ENCODE measurements around the gene PEX5. TPM values are rescaled to one million over a fixed set of nuclear protein-coding genes. Genes with fewer than 3 reads are reported as not detected.

PEX5 gene
- polyA plus RNA-seq, 1 donor (not counting 4 experiments of a cell fraction or from before 2014, with no cell fraction given), result 14.4 TPM

GRCh38 chr12:7171854-7172253 lies 17.6 kb upstream of the PEX5 start:
- Histone ChIP-seq H2AFZ (ENCODE audit: control insufficient read depth, low read length) (no peak overlapping the region), H3K9me3 (ENCODE audit: control insufficient read depth, low read depth, low read length) (peaks cover 4% of the 10 kb centered on the region), H4K20me1 (ENCODE audit: control insufficient read depth, extremely low read depth, insufficient read depth, low read length) (no peaks in the 10 kb centered on the region), H3K9me1 (ENCODE audit: control insufficient read depth, extremely low read depth, insufficient read depth, low read length) (no peaks in the 10 kb centered on the region), H3K4me1 (ENCODE audit: control insufficient read depth, extremely low read depth, insufficient read depth, low read length) (peaks cover 4% of the 10 kb centered on the region), H3K9ac (ENCODE audit: control insufficient read depth, extremely low read depth, insufficient read depth, low read length) (no peak overlapping the region), H3K79me2 (ENCODE audit: control insufficient read depth, insufficient read depth, low read length) (no peaks in the 10 kb centered on the region), H3K27me3 (ENCODE audit: control insufficient read depth, extremely low read depth, insufficient read depth, low read length) (no peaks in the 10 kb centered on the region), H3K27ac (ENCODE audit: control insufficient read depth, insufficient read depth, low read length) (no peak overlapping the region), H3K36me3 (ENCODE audit: control insufficient read depth in 2 of 2, extremely low read depth in 1 of 2, insufficient read depth in 2 of 2, low read length in 2 of 2) (no peaks in the 10 kb centered on the region), H3K4me3 (ENCODE audit: control insufficient read depth in 2 of 3, extremely low read depth in 1 of 3, insufficient read depth in 2 of 3, low read depth in 1 of 3, low read length in 3 of 3) (no peak overlapping the region), H3K4me2 (ENCODE audit: control insufficient read depth, extremely low read depth, insufficient read depth, low read depth, low read length) (no peak overlapping the region)
- TF ChIP-seq EZH2 (IDR thresholded peaks at IDR 0.05; ENCODE audit: low read length) (no peak), CTCF (optimal IDR thresholded peaks at IDR 0.05 in 1 of 3, IDR thresholded peaks at IDR 0.05 in 1 of 3, conservative IDR thresholded peaks at IDR 0.05 in 1 of 3; ENCODE audit: extremely low read depth in 1 of 3, insufficient read depth in 2 of 3, low read length in 3 of 3) (no peak)
- DNase-seq (ENCODE audit: low read depth, low spot score), result no peak
- no peak for FAIRE-seq
- dilution Hi-C loops (cut with MboI; ENCODE audit: extremely low pct_ligation_motif_present, low sequenced_read_pairs), result no loop called here

- FAIRE-seq, result peak; percentile 49
- H2AFZ ChIP-seq (ENCODE audit: control insufficient read depth, low read length), result no peak overlapping the region
- H3K36me3 ChIP-seq (ENCODE audit: control insufficient read depth in 2 of 2, extremely low read depth in 1 of 2, insufficient read depth in 2 of 2, low read length in 2 of 2), result no peaks in the 10 kb centered on the region
- H3K79me2 ChIP-seq (ENCODE audit: control insufficient read depth, insufficient read depth, low read length), result no peaks in the 10 kb centered on the region
- dilution Hi-C loops (cut with MboI; ENCODE audit: extremely low pct_ligation_motif_present, low sequenced_read_pairs), result no loop called here
- no peak overlapping the region for H3K9ac ChIP-seq (ENCODE audit: control insufficient read depth, extremely low read depth, insufficient read depth, low read length)
- no peaks in the 10 kb centered on the region for H3K27me3 ChIP-seq (ENCODE audit: control insufficient read depth, extremely low read depth, insufficient read depth, low read length)
- H4K20me1 ChIP-seq (ENCODE audit: control insufficient read depth, extremely low read depth, insufficient read depth, low read length), result no peaks in the 10 kb centered on the region
- H3K9me3 ChIP-seq (ENCODE audit: control insufficient read depth, low read depth, low read length), result peaks cover 1% of the 10 kb centered on the region
- no peak overlapping the region for H3K4me2 ChIP-seq (ENCODE audit: control insufficient read depth, extremely low read depth, insufficient read depth, low read depth, low read length)
- DNase-seq (ENCODE audit: low read depth, low spot score), result no peak
- H3K27ac ChIP-seq (ENCODE audit: control insufficient read depth, insufficient read depth, low read length), result no peak overlapping the region
- H3K9me1 ChIP-seq (ENCODE audit: control insufficient read depth, extremely low read depth, insufficient read depth, low read length), result no peaks in the 10 kb centered on the region
- H3K4me1 ChIP-seq (ENCODE audit: control insufficient read depth, extremely low read depth, insufficient read depth, low read length), result peaks cover 4% of the 10 kb centered on the region
- no peak overlapping the region for H3K4me3 ChIP-seq (ENCODE audit: control insufficient read depth in 2 of 3, extremely low read depth in 1 of 3, insufficient read depth in 2 of 3, low read depth in 1 of 3, low read length in 3 of 3)
- TF ChIP-seq EZH2 (IDR thresholded peaks at IDR 0.05; ENCODE audit: low read length), result no peak
- no peak for TF ChIP-seq CTCF (optimal IDR thresholded peaks at IDR 0.05 in 1 of 3, IDR thresholded peaks at IDR 0.05 in 1 of 3, conservative IDR thresholded peaks at IDR 0.05 in 1 of 3; ENCODE audit: extremely low read depth in 1 of 3, insufficient read depth in 2 of 3, low read length in 3 of 3)
Measured at GRCh38 chr12:7175493-7175892, 14.0 kb upstream of the PEX5 start.

Data from keratinocyte (primary cell).